ENCODE results near the gene ZC2HC1C. TPM values are rescaled to one million over a fixed set of nuclear protein-coding genes. Genes with fewer than 3 reads are reported as not detected.
"Not testable (repeated sequence)": the region's sequence is repeated elsewhere in the genome, so short reads cannot be mapped to it uniquely, and the experiment has no call there.

Gene ZC2HC1C
- total RNA-seq, 2 donors from 2014 or later: 1.2 to 3.0 TPM

DNA sequence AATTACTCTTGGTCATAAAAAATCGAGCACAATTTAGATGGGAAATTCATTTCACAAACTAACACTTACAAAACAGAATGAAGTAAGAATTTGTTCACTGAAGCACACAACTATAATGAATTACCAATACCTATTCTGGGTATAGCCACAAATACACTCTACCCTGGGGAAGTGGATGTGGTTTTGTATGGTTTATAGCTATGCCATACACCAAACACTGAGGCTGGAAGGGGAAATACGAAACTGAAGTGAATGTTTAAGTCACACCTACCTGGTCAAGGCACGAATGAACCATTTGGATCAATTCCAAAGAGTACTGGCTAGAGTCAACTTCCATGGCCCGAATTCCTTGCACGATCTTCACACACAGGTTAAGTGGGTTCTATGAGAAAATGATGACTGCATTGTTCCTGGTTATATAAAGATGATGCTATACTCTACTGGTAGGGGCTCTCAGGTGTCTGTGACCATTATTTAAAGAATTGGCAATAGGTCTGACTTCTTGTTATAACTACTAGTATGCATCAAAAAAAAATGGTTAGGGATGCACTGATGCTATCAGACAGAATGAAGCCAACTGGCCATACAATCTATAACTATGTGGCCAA, 44.6 kb downstream of the ZC2HC1C start:
- Mint-ChIP-seq H3K9me3 (no peaks in the 10 kb centered on the region), H3K27ac (peak overlapping the region; percentile 76), H3K36me3 (ENCODE audit: insufficient read depth in 2 of 2) (peaks cover 2 to 25% of the 10 kb centered on the region in 2 donors), H3K4me3 (no peak overlapping the region), H3K4me1 (ENCODE audit: low read depth) (no peaks in the 10 kb centered on the region), H3K27me3 (ENCODE audit: low read depth) (no peaks in the 10 kb centered on the region)
- no peak for DNase-seq
- ATAC-seq (replicated peaks in 1 of 2): peak in 1 of 2 donors; percentile 56

DNA sequence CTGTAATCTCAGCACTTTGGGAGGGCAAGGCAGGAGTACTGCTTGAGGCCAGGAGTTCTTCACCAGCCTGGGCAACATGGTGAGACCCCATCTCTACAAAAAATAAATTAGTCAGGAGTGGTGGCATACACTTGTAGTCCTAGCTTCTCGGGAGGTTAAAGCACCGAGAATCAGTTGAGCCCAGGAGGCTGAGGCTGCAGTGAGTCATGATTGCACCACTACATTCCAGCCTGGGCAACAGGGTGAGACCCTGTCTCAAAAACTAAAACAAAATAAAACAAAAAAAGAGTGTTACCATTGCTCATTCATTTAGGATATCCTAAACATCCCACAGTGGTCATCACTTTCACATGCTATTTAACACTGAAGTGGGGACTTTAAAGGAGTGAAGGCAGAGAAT, 49.6 kb downstream of the ZC2HC1C start:
- no peak for DNase-seq
- no peak overlapping the region for H3K4me3 Mint-ChIP-seq
- no peaks in the 10 kb centered on the region for H3K27me3 Mint-ChIP-seq (ENCODE audit: low read depth)
- H3K36me3 Mint-ChIP-seq (ENCODE audit: insufficient read depth in 2 of 2): peaks cover 1 to 8% of the 10 kb centered on the region in 2 donors
- H3K9me3 Mint-ChIP-seq: no peaks in the 10 kb centered on the region
- H3K4me1 Mint-ChIP-seq (ENCODE audit: low read depth): peaks cover 18% of the 10 kb centered on the region
- no peak for ATAC-seq (replicated peaks in 1 of 2)
- no peak overlapping the region for H3K27ac Mint-ChIP-seq

- H3K27ac Mint-ChIP-seq: peak overlapping the region; percentile 42
- DNase-seq: no peak
- H3K9me3 Mint-ChIP-seq: no peaks in the 10 kb centered on the region
- H3K27me3 Mint-ChIP-seq (ENCODE audit: low read depth): no peaks in the 10 kb centered on the region
- H3K4me3 Mint-ChIP-seq: no peak overlapping the region
- peaks cover 1 to 5% of the 10 kb centered on the region in 2 donors for H3K36me3 Mint-ChIP-seq (ENCODE audit: insufficient read depth in 2 of 2)
- H3K4me1 Mint-ChIP-seq (ENCODE audit: low read depth): peaks cover 35% of the 10 kb centered on the region
- ATAC-seq (replicated peaks in 1 of 2): no peak
Measured at GRCh38 chr14:75120541-75121291, 51.3 kb downstream of the ZC2HC1C start.

- no peak for ATAC-seq (replicated peaks in 1 of 2)
- Mint-ChIP-seq H3K36me3 (ENCODE audit: insufficient read depth in 2 of 2) (peaks cover 4 to 9% of the 10 kb centered on the region in 2 donors), H3K27ac (no peak overlapping the region), H3K27me3 (ENCODE audit: low read depth) (no peaks in the 10 kb centered on the region), H3K4me3 (no peak overlapping the region), H3K9me3 (no peaks in the 10 kb centered on the region), H3K4me1 (ENCODE audit: low read depth) (peaks cover 40% of the 10 kb centered on the region)
- no peak for DNase-seq
Measured at GRCh38 chr14:75121552-75121951, 52.1 kb downstream of the ZC2HC1C start.

GRCh38 chr14:75123991-75124390, 54.5 kb downstream of the ZC2HC1C start:
- H3K9me3 Mint-ChIP-seq: no peaks in the 10 kb centered on the region
- no peaks in the 10 kb centered on the region for H3K27me3 Mint-ChIP-seq (ENCODE audit: low read depth)
- H3K4me1 Mint-ChIP-seq (ENCODE audit: low read depth): peaks cover 58% of the 10 kb centered on the region
- H3K27ac Mint-ChIP-seq: peak overlapping the region; percentile 73
- H3K36me3 Mint-ChIP-seq (ENCODE audit: insufficient read depth in 2 of 2): peaks cover 10 to 11% of the 10 kb centered on the region in 2 donors
- ATAC-seq (replicated peaks in 1 of 2) (peak in 1 of 2 donors; percentile 27), DNase-seq (peak; percentile 14 to 17)
- peak overlapping the region; percentile 42 to 99 for H3K4me3 Mint-ChIP-seq

DNA sequence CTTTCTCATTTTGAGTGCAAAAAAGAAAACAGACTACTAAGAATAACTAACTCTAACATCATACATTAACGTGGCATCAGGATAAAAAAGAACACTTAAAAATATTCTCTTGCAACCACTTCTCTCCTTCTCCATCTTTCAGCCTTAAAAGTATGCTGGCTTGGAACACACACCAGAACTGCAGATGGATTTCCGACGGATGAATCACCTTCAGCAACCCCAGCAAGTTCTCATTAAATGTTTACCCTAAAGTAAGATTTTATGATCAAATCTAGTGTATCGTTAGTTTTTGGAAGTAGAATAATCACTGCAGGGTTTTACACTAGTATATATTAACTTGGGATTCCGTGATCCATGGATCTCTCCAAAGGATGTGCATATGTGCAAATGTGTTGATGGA, 56.2 kb downstream of the ZC2HC1C start:
- Mint-ChIP-seq H3K4me3 (peak overlapping the region; percentile 92 to 99), H3K4me1 (ENCODE audit: low read depth) (peaks cover 54% of the 10 kb centered on the region), H3K9me3 (no peaks in the 10 kb centered on the region), H3K36me3 (ENCODE audit: insufficient read depth in 2 of 2) (peaks cover 8 to 10% of the 10 kb centered on the region in 2 donors), H3K27ac (peak overlapping the region; percentile 100), H3K27me3 (ENCODE audit: low read depth) (no peaks in the 10 kb centered on the region)
- ATAC-seq (replicated peaks in 1 of 2): no peak
- DNase-seq: no peak

DNA sequence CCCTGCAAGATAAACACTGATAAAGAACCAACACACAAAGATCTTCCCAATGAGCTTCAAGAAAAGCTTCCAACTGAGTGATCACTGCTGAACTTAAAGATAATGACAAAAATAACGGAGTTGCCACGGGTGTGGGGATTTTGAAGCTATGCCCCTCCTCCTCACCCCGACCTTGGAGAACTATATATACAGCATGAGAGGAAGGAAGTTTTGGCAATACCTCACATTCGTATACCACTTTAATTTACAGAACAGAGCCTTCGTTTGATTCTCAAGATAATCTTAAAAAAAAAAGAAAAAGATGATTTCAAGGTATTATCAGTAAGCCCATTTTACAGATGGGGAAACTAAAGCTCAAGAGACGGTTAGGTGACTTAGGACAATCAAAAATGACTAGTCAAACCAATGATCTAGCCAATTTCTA, 56.7 kb downstream of the ZC2HC1C start:
- no peak for DNase-seq
- H3K27me3 Mint-ChIP-seq (ENCODE audit: low read depth): no peaks in the 10 kb centered on the region
- peaks cover 8 to 10% of the 10 kb centered on the region in 2 donors for H3K36me3 Mint-ChIP-seq (ENCODE audit: insufficient read depth in 2 of 2)
- H3K27ac Mint-ChIP-seq: peak overlapping the region; percentile 100
- ATAC-seq (replicated peaks in 1 of 2): no peak
- peak overlapping the region; percentile 92 to 99 for H3K4me3 Mint-ChIP-seq
- H3K4me1 Mint-ChIP-seq (ENCODE audit: low read depth): peaks cover 49% of the 10 kb centered on the region
- H3K9me3 Mint-ChIP-seq: no peaks in the 10 kb centered on the region

DNA sequence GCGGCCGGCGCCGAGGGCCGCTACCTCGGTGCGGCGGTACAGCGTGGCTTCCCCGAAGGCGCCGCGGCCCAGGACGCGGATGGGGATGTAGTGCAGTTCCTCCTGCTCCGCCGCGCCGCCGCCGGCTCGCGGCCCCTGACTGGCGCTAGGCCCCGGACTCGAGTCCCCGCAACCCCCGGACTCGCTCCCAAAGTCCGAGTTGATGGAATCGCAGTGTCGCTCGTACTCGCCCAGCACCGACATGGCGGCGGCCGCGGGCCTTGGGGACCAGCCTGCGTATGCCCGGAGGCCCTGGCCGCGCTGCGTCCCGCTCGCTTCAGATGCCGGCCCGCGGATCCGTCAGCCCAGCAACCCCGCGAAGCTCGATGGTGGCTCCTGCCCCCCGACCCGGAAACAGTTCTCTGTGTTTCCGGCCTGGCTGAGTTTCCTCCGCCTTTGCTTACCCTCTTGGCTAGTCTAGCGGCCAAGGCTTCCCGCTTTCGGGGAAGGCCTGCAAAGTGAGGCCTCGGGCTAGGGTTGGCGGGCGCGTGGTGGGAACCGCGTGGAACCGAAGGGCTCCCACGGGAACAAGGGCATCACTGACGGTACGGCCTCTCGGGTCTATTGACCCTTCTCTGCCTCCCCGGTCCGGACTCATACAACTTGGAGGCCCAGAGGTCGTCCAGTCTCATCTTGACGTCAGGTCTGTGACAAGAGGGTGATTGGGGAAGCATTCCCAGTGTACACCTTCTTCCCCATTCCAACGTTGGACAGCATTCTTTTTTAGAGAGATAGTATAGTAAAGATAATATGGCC, 57.4 kb downstream of the ZC2HC1C start, which contains the start of gene NEK9:
Gene NEK9 (minus strand): TSS at position 370 of the 795 bp plus-strand sequence. CDS start 127 bp downstream, at position 243.
- H3K4me1 Mint-ChIP-seq (ENCODE audit: low read depth): peaks cover 46% of the 10 kb centered on the region
- no peaks in the 10 kb centered on the region for H3K9me3 Mint-ChIP-seq
- ATAC-seq (replicated peaks in 1 of 2): peak; percentile 96
- no peaks in the 10 kb centered on the region for H3K27me3 Mint-ChIP-seq (ENCODE audit: low read depth)
- H3K36me3 Mint-ChIP-seq (ENCODE audit: insufficient read depth in 2 of 2): peaks cover 6 to 10% of the 10 kb centered on the region in 2 donors
- peak within 1 kb of the TSS; percentile 92 to 99 for H3K4me3 Mint-ChIP-seq
- peak within 1 kb of the TSS; percentile 100 for H3K27ac Mint-ChIP-seq
- peak; percentile 92 to 94 for DNase-seq

DNA sequence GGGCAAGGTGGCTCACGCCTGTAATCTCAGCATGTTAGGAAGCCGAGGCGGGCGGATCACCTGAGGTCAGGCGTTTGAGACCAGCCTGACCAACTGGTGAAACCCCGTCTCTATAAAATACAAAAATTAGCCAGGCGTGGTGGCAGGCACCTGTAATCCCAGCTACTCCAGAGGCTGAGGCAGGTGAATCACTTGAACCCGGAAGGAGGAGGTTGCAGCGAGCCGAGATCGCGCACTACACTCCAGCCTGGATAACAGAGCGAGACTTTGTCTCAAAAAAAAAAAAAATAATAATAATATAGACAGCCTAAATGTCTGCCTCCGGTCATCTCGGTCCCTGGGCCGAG, 58.0 kb downstream of the ZC2HC1C start:
- Mint-ChIP-seq H3K4me1 (ENCODE audit: low read depth) (peaks cover 49% of the 10 kb centered on the region), H3K27ac (peak overlapping the region; percentile 99), H3K36me3 (ENCODE audit: insufficient read depth in 2 of 2) (peaks cover 6 to 12% of the 10 kb centered on the region in 2 donors), H3K4me3 (peak overlapping the region; percentile 92 to 99)
- DNase-seq; ATAC-seq (replicated peaks in 1 of 2); H3K27me3 Mint-ChIP-seq (ENCODE audit: low read depth); H3K9me3 Mint-ChIP-seq: not testable (repeated sequence)

DNA sequence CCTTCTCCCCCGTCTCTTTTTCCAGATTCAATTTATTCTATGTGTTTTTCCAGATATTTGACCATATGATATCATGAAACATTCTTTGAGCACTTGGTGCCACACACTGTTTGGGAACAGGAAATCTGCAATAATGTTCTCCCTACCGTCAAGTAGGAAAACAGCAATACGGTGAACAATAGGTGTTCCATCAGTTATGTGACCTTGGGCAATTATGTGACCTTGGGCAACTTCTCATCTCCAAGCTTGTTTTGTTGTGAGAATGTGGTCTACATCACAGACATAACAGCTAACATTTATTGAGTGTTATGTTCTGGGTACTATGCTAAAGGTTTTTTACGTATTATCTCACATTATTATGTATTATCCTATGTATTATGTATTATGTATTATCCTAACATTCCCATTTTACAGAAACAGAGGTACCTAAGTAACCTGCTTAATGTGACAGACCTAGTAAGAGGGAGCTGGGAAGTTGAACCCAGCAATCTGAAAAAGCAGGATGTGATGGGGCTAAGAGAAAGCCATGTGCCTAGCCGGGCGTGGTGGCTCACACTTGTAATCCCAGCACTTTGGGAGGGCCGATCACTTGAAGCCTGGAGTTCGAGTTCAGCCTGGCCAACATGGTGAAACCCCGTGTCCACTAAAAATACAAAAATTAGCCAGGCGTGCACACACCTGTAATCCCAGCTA, 58.6 kb downstream of the ZC2HC1C start:
- H3K4me1 Mint-ChIP-seq (ENCODE audit: low read depth): peaks cover 53% of the 10 kb centered on the region
- peak overlapping the region; percentile 99 for H3K27ac Mint-ChIP-seq
- no peak for DNase-seq
- peaks cover 7 to 14% of the 10 kb centered on the region in 2 donors for H3K36me3 Mint-ChIP-seq (ENCODE audit: insufficient read depth in 2 of 2)
- no peak for ATAC-seq (replicated peaks in 1 of 2)
- H3K9me3 Mint-ChIP-seq: no peaks in the 10 kb centered on the region
- H3K4me3 Mint-ChIP-seq: peak overlapping the region; percentile 92 to 99
- no peaks in the 10 kb centered on the region for H3K27me3 Mint-ChIP-seq (ENCODE audit: low read depth)

- peak overlapping the region; percentile 14 to 99 for H3K4me3 Mint-ChIP-seq
- no peaks in the 10 kb centered on the region for H3K27me3 Mint-ChIP-seq (ENCODE audit: low read depth)
- H3K36me3 Mint-ChIP-seq (ENCODE audit: insufficient read depth in 2 of 2): peaks cover 12 to 17% of the 10 kb centered on the region in 2 donors
- DNase-seq: no peak
- peaks cover 52% of the 10 kb centered on the region for H3K4me1 Mint-ChIP-seq (ENCODE audit: low read depth)
- no peaks in the 10 kb centered on the region for H3K9me3 Mint-ChIP-seq
- H3K27ac Mint-ChIP-seq: peak overlapping the region; percentile 99
- no peak for ATAC-seq (replicated peaks in 1 of 2)
Measured at GRCh38 chr14:75128596-75128990, 59.2 kb downstream of the ZC2HC1C start.
